Hippocampal formation (tissue), 2 donors: ENCODE data around the gene SDE2.
"Not testable (repeated sequence)": the region's sequence is repeated elsewhere in the genome, so short reads cannot be mapped to it uniquely, and the experiment has no call there.

Experiments used
- DNase-seq, 2 donors: peaks; one replicate each; lab custom pipeline; 2025; lab: John Stamatoyannopoulos, UW

The SDE2 gene

GRCh38 chr1:225942574-225942973 lies 56.6 kb downstream of the SDE2 start:
- DNase-seq = no peak

- DNase-seq = no peak
Measured at GRCh38 chr1:225941942-225942222, 57.3 kb downstream of the SDE2 start.

- DNase-seq = no peak
Measured at GRCh38 chr1:225941187-225941941, 57.8 kb downstream of the SDE2 start, which contains the start of gene LEFTY2. LEFTY2 (minus strand) TSS chr1:225941220; CDS start chr1:225941140, 80 bp downstream.

- DNase-seq = no peak
Measured at GRCh38 chr1:225940385-225941151, 58.6 kb downstream of the SDE2 start.

- DNase-seq = not testable (repeated sequence)
Measured at GRCh38 chr1:225939939-225940310, 59.2 kb downstream of the SDE2 start.

- DNase-seq = not testable (repeated sequence)
Measured at GRCh38 chr1:225939097-225939938, 59.8 kb downstream of the SDE2 start.

GRCh38 chr1:225937048-225937968 lies 61.8 kb downstream of the SDE2 start:
- DNase-seq = no peak

- no peak for DNase-seq
Measured at GRCh38 chr1:225936523-225936922, 62.6 kb downstream of the SDE2 start.

- DNase-seq = not testable (repeated sequence)
Measured at GRCh38 chr1:225936086-225936485, 63.1 kb downstream of the SDE2 start.

- no peak for DNase-seq
Measured at GRCh38 chr1:225934711-225935110, 64.4 kb downstream of the SDE2 start.

- no peak for DNase-seq
Measured at GRCh38 chr1:225933072-225933471, 66.1 kb downstream of the SDE2 start.
